Keratinocyte (primary cell): ENCODE measurements around the gene ZC3H4. TPM values are rescaled to one million over a fixed set of nuclear protein-coding genes. Genes with fewer than 3 reads are reported as not detected.

Experiments used
- DNase-seq: peaks from one replicate; pipeline ENCODE4 v3.0.0-alpha.2; 2011; ENCODE audit warnings: low read depth, missing footprints, low spot score
- FAIRE-seq: peaks from 2 replicates; lab custom pipeline; 2011; peaks lifted over from hg19 to GRCh38; lab: Jason Lieb, UNC
- H2AFZ ChIP-seq: 2 replicates; pipeline ENCODE4 v1.6.0; 2012; ENCODE audit warnings: low read length, control low read depth, inconsistent platforms; ENCODE audit not compliant: control insufficient read depth
- H3K27ac ChIP-seq: 2 replicates; pipeline ENCODE4 v1.5.1; 2011; ENCODE audit warnings: low read length; ENCODE audit not compliant: control insufficient read depth, insufficient read depth
- H3K27me3 ChIP-seq: 3 replicates; pipeline ENCODE4 v1.6.0; 2011; ENCODE audit warnings: low read length; ENCODE audit not compliant: control insufficient read depth, insufficient read depth; ENCODE audit errors: extremely low read depth
- H3K36me3 ChIP-seq, 2 experiments: 2 replicates in 1 of 2; 3 replicates in 1 of 2; pipeline ENCODE4 v1.5.1; 2011; ENCODE audit warnings: low read length in 2 of 2, mild to moderate bottlenecking in 1 of 2; ENCODE audit not compliant: control insufficient read depth in 2 of 2, insufficient read depth in 2 of 2; ENCODE audit errors: extremely low read depth in 1 of 2
- H3K4me1 ChIP-seq: 3 replicates; pipeline ENCODE4 v1.5.1; 2011; ENCODE audit warnings: low read length; ENCODE audit not compliant: control insufficient read depth, insufficient read depth; ENCODE audit errors: extremely low read depth
- H3K4me2 ChIP-seq: 3 replicates; pipeline ENCODE4 v1.6.0; 2011; ENCODE audit warnings: low read depth, low read length; ENCODE audit not compliant: control insufficient read depth, insufficient read depth; ENCODE audit errors: extremely low read depth
- H3K4me3 ChIP-seq, 3 experiments: fragments of 200-600 bp in 1 of 3; sonication (generic) in 1 of 3; 2 replicates in 2 of 3; 3 replicates in 1 of 3; pipeline ENCODE4 v1.5.1; 2011 to 2016; ENCODE audit warnings: low read length in 3 of 3, mild to moderate bottlenecking in 3 of 3, control low read depth in 2 of 3, inconsistent platforms in 1 of 3, low read depth in 1 of 3, mixed read lengths in 1 of 3, mixed run types in 1 of 3, moderate library complexity in 1 of 3; ENCODE audit not compliant: control insufficient read depth in 2 of 3, insufficient read depth in 2 of 3; ENCODE audit errors: extremely low read depth in 1 of 3
- H3K79me2 ChIP-seq: 2 replicates; pipeline ENCODE4 v1.6.0; 2012; ENCODE audit warnings: low read length; ENCODE audit not compliant: control insufficient read depth, insufficient read depth
- H3K9ac ChIP-seq: 3 replicates; pipeline ENCODE4 v1.6.0; 2011; ENCODE audit warnings: low read length; ENCODE audit not compliant: control insufficient read depth, insufficient read depth; ENCODE audit errors: extremely low read depth
- H3K9me1 ChIP-seq: 3 replicates; pipeline ENCODE4 v1.6.0; 2011; ENCODE audit warnings: low read length; ENCODE audit not compliant: control insufficient read depth, insufficient read depth; ENCODE audit errors: extremely low read depth
- H3K9me3 ChIP-seq: 2 replicates; pipeline ENCODE4 v1.5.1; 2012; ENCODE audit warnings: low read depth, low read length; ENCODE audit not compliant: control insufficient read depth
- H4K20me1 ChIP-seq: 3 replicates; pipeline ENCODE4 v1.6.0; 2011; ENCODE audit warnings: low read length; ENCODE audit not compliant: control insufficient read depth, insufficient read depth; ENCODE audit errors: extremely low read depth
- CTCF ChIP-seq, 3 experiments: IDR thresholded peaks in 1 of 3; conservative IDR thresholded peaks in 1 of 3; optimal IDR thresholded peaks in 1 of 3; 2 replicates in 2 of 3; 3 replicates in 1 of 3; pipeline versions ENCODE3 to v1.5.1; 2011; ENCODE audit warnings: low read length in 3 of 3, mild to moderate bottlenecking in 3 of 3, moderate library complexity in 2 of 3, control low read depth in 1 of 3, inconsistent platforms in 1 of 3; ENCODE audit not compliant: insufficient read depth in 2 of 3; ENCODE audit errors: extremely low read depth in 1 of 3
- EZH2 ChIP-seq: IDR thresholded peaks from one replicate; pipeline ENCODE4 v1.6.1; 2012; ENCODE audit warnings: inconsistent platforms, mild to moderate bottlenecking, low read length, moderate library complexity
- dilution Hi-C: fragments of 300-500 bp; cut with MboI; formaldehyde crosslinking; loops from one replicate; pipeline ENCODE4 v1.7.0; 2020; ENCODE audit warnings: low sequenced_read_pairs; ENCODE audit not compliant: extremely low pct_ligation_motif_present
- polyA plus RNA-seq, 5 experiments: library from polyadenylated mRNA; depleted of rRNA in 3 of 5; stranded (reverse) in 3 of 5; stranded (forward) in 1 of 5; unstranded in 1 of 5; fragments of >200 nt; gene quantifications; 1 replicate in 1 of 5; 2 replicates in 3 of 5; 3 replicates in 1 of 5; pipeline versions ENCODE4 v1.2.1 to v1.2.3, GENCODE V29; 2011 to 2012; ENCODE audit warnings: missing spikeins in 2 of 5, low read depth in 1 of 5, low replicate concordance in 1 of 5

ZC3H4 gene
- polyA plus RNA-seq, 1 donor (not counting 4 experiments of a cell fraction or from before 2014, with no cell fraction given), result 5.6 TPM

- Histone ChIP-seq H3K79me2 (peaks cover 47% of the 10 kb centered on the region), H3K9me1 (no peaks in the 10 kb centered on the region), H4K20me1 (no peaks in the 10 kb centered on the region), H3K9ac (no peak overlapping the region), H3K4me3 (no peak overlapping the region), H3K4me2 (no peak overlapping the region), H3K27ac (no peak overlapping the region), H3K9me3 (no peaks in the 10 kb centered on the region), H3K4me1 (no peaks in the 10 kb centered on the region), H3K36me3 (peaks cover 26 to 30% of the 10 kb centered on the region in 2 experiments), H3K27me3 (no peaks in the 10 kb centered on the region), H2AFZ (no peak overlapping the region)
- FAIRE-seq, result no peak
- dilution Hi-C loops, result no loop called here
- DNase-seq, result no peak
- TF ChIP-seq CTCF (optimal IDR thresholded peaks at IDR 0.05 in 1 of 3, IDR thresholded peaks at IDR 0.05 in 1 of 3, conservative IDR thresholded peaks at IDR 0.05 in 1 of 3; ENCODE audit: extremely low read depth in 1 of 3, insufficient read depth in 2 of 3, low read length in 3 of 3) (no peak), EZH2 (no peak)
Measured at GRCh38 chr19:47145639-47146486, 32.3 kb upstream of the ZC3H4 start.

- Histone ChIP-seq H3K4me3 (no peak overlapping the region), H3K36me3 (peaks cover 20 to 26% of the 10 kb centered on the region in 2 experiments), H2AFZ (no peak overlapping the region), H3K27me3 (no peaks in the 10 kb centered on the region), H3K4me1 (no peaks in the 10 kb centered on the region), H3K9me1 (no peaks in the 10 kb centered on the region), H3K4me2 (no peak overlapping the region), H3K9ac (no peak overlapping the region), H4K20me1 (no peaks in the 10 kb centered on the region), H3K9me3 (no peaks in the 10 kb centered on the region), H3K27ac (no peak overlapping the region), H3K79me2 (peaks cover 52% of the 10 kb centered on the region)
- DNase-seq, result no peak
- no peak for FAIRE-seq
- no peak for TF ChIP-seq EZH2
- TF ChIP-seq CTCF (optimal IDR thresholded peaks at IDR 0.05 in 1 of 3, IDR thresholded peaks at IDR 0.05 in 1 of 3, conservative IDR thresholded peaks at IDR 0.05 in 1 of 3; ENCODE audit: extremely low read depth in 1 of 3, insufficient read depth in 2 of 3, low read length in 3 of 3), result no peak
- dilution Hi-C loops, result no loop called here
Measured at GRCh38 chr19:47144630-47145029, 31.1 kb upstream of the ZC3H4 start.
